NCI-H69 (cell line): ENCODE data around the gene MCM3AP.

Source experiments
- DNase-seq: peaks from one replicate; lab custom pipeline; 2025; lab: John Stamatoyannopoulos, UW

The MCM3AP gene

GRCh38 chr21:46285206-46285661 is at the start of gene MCM3AP:
Gene MCM3AP (minus strand): TSS chr21:46285611. CDS start chr21:46285286, 325 bp downstream.
- DNase-seq: no peak

- no peak for DNase-seq
Observed at GRCh38 chr21:46334351-46335140, 49.1 kb upstream of the MCM3AP start.

GRCh38 chr21:46329796-46330195 is 44.4 kb upstream of the MCM3AP start:
- no peak for DNase-seq

- no peak for DNase-seq
Observed at GRCh38 chr21:46328151-46328550, 42.7 kb upstream of the MCM3AP start.

GRCh38 chr21:46327711-46328110 is 42.3 kb upstream of the MCM3AP start:
- no peak for DNase-seq

GRCh38 chr21:46326110-46326703 is 40.8 kb upstream of the MCM3AP start:
- peak; percentile 54 for DNase-seq

- DNase-seq: peak; percentile 64
Observed at GRCh38 chr21:46325073-46325912, 39.9 kb upstream of the MCM3AP start.

- peak; percentile 87 for DNase-seq
Observed at GRCh38 chr21:46324390-46325072, 39.1 kb upstream of the MCM3AP start.

GRCh38 chr21:46323710-46324389 is 38.4 kb upstream of the MCM3AP start, which contains the start of the genes C21orf58 and PCNT:
Gene C21orf58 (minus strand): TSS chr21:46323870. CDS start chr21:46322738, 1,132 bp downstream.
Gene PCNT (plus strand): TSS chr21:46324156. CDS start chr21:46324229, 73 bp downstream.
- peak; percentile 95 for DNase-seq

- peak; percentile 38 for DNase-seq
Observed at GRCh38 chr21:46323227-46323709, 37.9 kb upstream of the MCM3AP start.

GRCh38 chr21:46322351-46323226 is 37.2 kb upstream of the MCM3AP start:
- DNase-seq: peak; percentile 28

- peak; percentile 6 for DNase-seq
Observed at GRCh38 chr21:46320331-46320801, 35.0 kb upstream of the MCM3AP start.

- DNase-seq: no peak
Observed at GRCh38 chr21:46319186-46319585, 33.8 kb upstream of the MCM3AP start.

- DNase-seq: no peak
Observed at GRCh38 chr21:46318464-46318845, 33.0 kb upstream of the MCM3AP start.

GRCh38 chr21:46317710-46318463 is 32.5 kb upstream of the MCM3AP start:
- peak; percentile 89 for DNase-seq

GRCh38 chr21:46316708-46317324 is 31.4 kb upstream of the MCM3AP start:
- DNase-seq: no peak

- no peak for DNase-seq
Observed at GRCh38 chr21:46314441-46315020, 29.1 kb upstream of the MCM3AP start.

GRCh38 chr21:46312949-46313348 is 27.5 kb upstream of the MCM3AP start:
- no peak for DNase-seq
